Neuronal stem cell (in vitro differentiated cells): ENCODE results near the gene DNER.

ENCODE experiments used
- DNase-seq: peaks from one replicate; pipeline ENCODE4 v3.0.0-alpha.2; 2013; ENCODE audit warnings: low spot score
- H2AFZ ChIP-seq: one replicate; pipeline ENCODE4 v1.6.1; 2013; ENCODE audit warnings: mild to moderate bottlenecking, low read length, inconsistent platforms
- H2AK5ac ChIP-seq: 2 replicates; pipeline ENCODE4 v1.6.1; 2013; ENCODE audit warnings: low read depth, mild to moderate bottlenecking, inconsistent platforms, low read length, moderate library complexity, mixed read lengths
- H2BK120ac ChIP-seq: 2 replicates; pipeline ENCODE4 v1.6.1; 2013; ENCODE audit warnings: low read depth, mild to moderate bottlenecking, inconsistent platforms, low read length, moderate library complexity, mixed read lengths
- H2BK12ac ChIP-seq: one replicate; pipeline ENCODE4 v1.6.1; 2013; ENCODE audit warnings: low read length, inconsistent platforms
- H2BK15ac ChIP-seq: 2 replicates; pipeline ENCODE4 v1.6.1; 2013; ENCODE audit warnings: mild to moderate bottlenecking, low read length, inconsistent platforms, mixed read lengths
- H2BK5ac ChIP-seq: one replicate; pipeline ENCODE4 v1.6.1; 2013; ENCODE audit warnings: inconsistent platforms, mild to moderate bottlenecking, low read length, moderate library complexity
- H3K14ac ChIP-seq: one replicate; pipeline ENCODE4 v1.6.1; 2013; ENCODE audit warnings: low read length, inconsistent platforms
- H3K18ac ChIP-seq: 2 replicates; pipeline ENCODE4 v1.6.1; 2013; ENCODE audit warnings: low read length, inconsistent platforms
- H3K23ac ChIP-seq: 2 replicates; pipeline ENCODE4 v1.6.1; 2013; ENCODE audit warnings: low read depth, mild to moderate bottlenecking, mixed read lengths, low read length, inconsistent platforms; ENCODE audit not compliant: poor library complexity
- H3K27ac ChIP-seq: replicated peaks from 3 replicates; pipeline ENCODE4 v1.5.1; 2013; ENCODE audit warnings: low read length, inconsistent platforms
- H3K27me3 ChIP-seq, 3 experiments: 2 replicates each; pipeline ENCODE4 v1.6.1; 2013; ENCODE audit warnings: low read length in 3 of 3, mild to moderate bottlenecking in 2 of 3, inconsistent platforms in 1 of 3, low read depth in 1 of 3, mixed read lengths in 1 of 3, moderate library complexity in 1 of 3; ENCODE audit not compliant: control insufficient read depth in 3 of 3, insufficient read depth in 3 of 3
- H3K36me3 ChIP-seq, 2 donors: replicated peaks in 1 of 2; 2 replicates each; pipeline ENCODE4 v1.6.1; 2013; ENCODE audit warnings: low read length in 2 of 2; ENCODE audit not compliant: control insufficient read depth in 2 of 2, insufficient read depth in 2 of 2
- H3K4ac ChIP-seq: 2 replicates; pipeline ENCODE4 v1.6.1; 2013; ENCODE audit warnings: inconsistent platforms, mild to moderate bottlenecking, low read length, moderate library complexity
- H3K4me1 ChIP-seq, 2 donors: 1 replicate in 1 of 2; 2 replicates in 1 of 2; pipeline ENCODE4 v1.6.1; 2013; ENCODE audit warnings: low read length in 2 of 2, low read depth in 1 of 2; ENCODE audit not compliant: control insufficient read depth in 2 of 2, insufficient read depth in 1 of 2
- H3K4me2 ChIP-seq: one replicate; pipeline ENCODE4 v1.6.1; 2013; ENCODE audit warnings: mild to moderate bottlenecking, low read length, inconsistent platforms; ENCODE audit not compliant: insufficient read depth, poor library complexity, severe bottlenecking
- H3K4me3 ChIP-seq, 2 donors: 2 replicates each; pipeline ENCODE4 v1.5.1; 2013; ENCODE audit warnings: low read length in 2 of 2, mild to moderate bottlenecking in 2 of 2, inconsistent platforms in 1 of 2, moderate library complexity in 1 of 2
- H3K79me1 ChIP-seq: one replicate; pipeline ENCODE4 v1.6.1; 2013; ENCODE audit warnings: low read depth, mild to moderate bottlenecking, inconsistent platforms, low read length, moderate library complexity
- H3K9ac ChIP-seq: one replicate; pipeline ENCODE4 v1.6.1; 2013; ENCODE audit warnings: mild to moderate bottlenecking, low read depth, low read length, inconsistent platforms; ENCODE audit not compliant: poor library complexity
- H3K9me3 ChIP-seq, 2 donors: replicated peaks in 1 of 2; 2 replicates each; pipeline versions ENCODE3 to v1.6.1; 2013; ENCODE audit warnings: low read length in 2 of 2, mild to moderate bottlenecking in 2 of 2, inconsistent platforms in 1 of 2, low read depth in 1 of 2, mixed read lengths in 1 of 2, moderate library complexity in 1 of 2; ENCODE audit not compliant: control insufficient read depth in 2 of 2, insufficient read depth in 1 of 2
- H4K8ac ChIP-seq: one replicate; pipeline ENCODE4 v1.6.1; 2013; ENCODE audit warnings: low read depth, mild to moderate bottlenecking, inconsistent platforms, low read length, moderate library complexity
- H4K91ac ChIP-seq: one replicate; pipeline ENCODE4 v1.6.1; 2013; ENCODE audit warnings: low read length, low read depth, mild to moderate bottlenecking, inconsistent platforms; ENCODE audit not compliant: poor library complexity
- WGBS, 2 donors: extraction: QIAGEN DNeasy Blood & Tissue Kit; methylation state at CpG; one replicate each; pipeline ENCODE4 v1.1.7; 2013; ENCODE audit warnings: missing lambda C conversion rate in 2 of 2, mixed read lengths in 1 of 2; ENCODE audit not compliant: insufficient read length in 2 of 2, insufficient replicate concordance in 1 of 2; ENCODE audit errors: extremely low coverage in 2 of 2; 5-methylcytosine and 5-hydroxymethylcytosine counted together

Gene DNER

DNA sequence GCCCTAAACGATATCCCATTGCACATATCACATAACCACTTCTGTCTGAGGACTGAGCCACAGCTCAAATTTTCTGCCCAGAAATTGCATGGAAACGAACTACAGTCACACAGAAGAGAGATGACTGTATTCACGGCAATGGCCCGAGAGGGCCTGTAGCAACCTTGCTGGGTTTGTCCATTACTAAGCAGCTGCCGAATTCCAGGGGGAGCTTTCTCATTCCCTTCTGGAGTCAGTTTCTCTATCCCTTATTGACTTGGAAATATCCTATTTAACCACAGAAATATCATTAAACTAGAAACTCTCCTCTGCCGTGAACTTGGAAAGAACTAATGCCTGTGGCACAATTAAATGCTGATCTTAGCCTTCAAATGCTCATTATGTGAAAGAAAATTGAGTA, 183.9 kb downstream of the DNER start:
- H3K4me3 ChIP-seq = no peak overlapping the region
- DNase-seq = no peak
- H2AFZ ChIP-seq = no peak overlapping the region
- H2AK5ac ChIP-seq = no peak overlapping the region
- H2BK15ac ChIP-seq = no peak overlapping the region
- no peak overlapping the region for H3K9ac ChIP-seq
- no peaks in the 10 kb centered on the region for H3K27me3 ChIP-seq
- no peaks in the 10 kb centered on the region for H3K36me3 ChIP-seq
- WGBS, 2 donors = no CpG with 5 or more reads among the region's 6 CpGs
- H3K4ac ChIP-seq = no peak overlapping the region
- H3K9me3 ChIP-seq = no peaks in the 10 kb centered on the region
- no peak overlapping the region for H3K23ac ChIP-seq
- H2BK12ac ChIP-seq = no peak overlapping the region
- H3K4me2 ChIP-seq = no peak overlapping the region
- H3K14ac ChIP-seq = no peak overlapping the region
- no peaks in the 10 kb centered on the region for H3K79me1 ChIP-seq
- H2BK5ac ChIP-seq = no peak overlapping the region
- no peak overlapping the region for H3K27ac ChIP-seq
- H4K8ac ChIP-seq = no peak overlapping the region
- no peak overlapping the region for H2BK120ac ChIP-seq
- no peak overlapping the region for H4K91ac ChIP-seq
- no peak overlapping the region for H3K18ac ChIP-seq
- H3K4me1 ChIP-seq = no peaks in the 10 kb centered on the region

DNA sequence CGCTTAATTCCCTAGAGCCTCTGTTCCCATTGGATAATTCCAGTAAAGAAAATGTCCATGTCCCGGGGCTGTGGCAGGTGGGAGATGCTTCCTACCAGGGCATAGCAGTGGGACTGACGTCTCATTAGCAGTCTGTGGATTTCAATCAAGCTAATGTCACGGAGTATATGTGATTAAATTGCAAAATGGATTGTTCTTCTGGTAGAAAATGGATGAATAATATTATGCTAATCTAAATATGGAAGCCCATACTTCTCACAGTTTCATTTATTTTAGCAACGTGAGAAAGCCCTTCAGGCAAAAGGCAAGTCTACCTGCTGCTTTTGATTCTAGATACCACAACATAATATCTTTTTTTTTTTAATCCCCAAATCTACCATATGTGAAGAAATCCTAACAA, 185.5 kb downstream of the DNER start:
- H2BK12ac ChIP-seq = no peak overlapping the region
- no peak overlapping the region for H2BK15ac ChIP-seq
- H3K9me3 ChIP-seq = no peaks in the 10 kb centered on the region
- H3K23ac ChIP-seq = no peak overlapping the region
- H3K36me3 ChIP-seq = no peaks in the 10 kb centered on the region
- no peak for DNase-seq
- no peak overlapping the region for H3K9ac ChIP-seq
- H3K4ac ChIP-seq = no peak overlapping the region
- no peaks in the 10 kb centered on the region for H3K79me1 ChIP-seq
- WGBS, 2 donors = no CpG with 5 or more reads among the region's 5 CpGs
- no peak overlapping the region for H2AFZ ChIP-seq
- H4K8ac ChIP-seq = no peak overlapping the region
- no peak overlapping the region for H2AK5ac ChIP-seq
- H3K27ac ChIP-seq = no peak overlapping the region
- no peak overlapping the region for H3K4me3 ChIP-seq
- H4K91ac ChIP-seq = no peak overlapping the region
- H3K14ac ChIP-seq = no peak overlapping the region
- no peaks in the 10 kb centered on the region for H3K27me3 ChIP-seq
- H3K4me2 ChIP-seq = no peak overlapping the region
- H2BK120ac ChIP-seq = no peak overlapping the region
- no peak overlapping the region for H3K18ac ChIP-seq
- no peak overlapping the region for H2BK5ac ChIP-seq
- no peaks in the 10 kb centered on the region for H3K4me1 ChIP-seq

DNA sequence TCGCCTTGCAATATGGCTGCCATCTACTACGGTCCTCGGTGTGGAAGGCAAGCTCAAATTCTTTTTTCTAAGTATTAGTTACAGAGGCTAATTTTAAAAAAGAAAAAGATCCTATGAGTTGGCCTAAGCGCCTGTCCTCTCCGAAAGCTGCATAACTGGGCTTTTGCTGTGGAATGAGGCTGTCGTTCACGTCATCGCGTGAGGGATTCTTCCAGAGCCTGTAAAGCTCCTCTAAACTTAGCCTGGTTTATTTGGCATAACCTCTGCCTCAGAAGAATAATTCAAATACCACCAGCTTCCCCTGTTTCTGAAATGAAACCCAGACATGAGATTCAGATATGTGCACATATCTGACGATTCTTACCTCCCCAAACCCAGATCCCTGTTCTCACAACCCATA, 187.4 kb downstream of the DNER start:
- no peaks in the 10 kb centered on the region for H3K36me3 ChIP-seq
- no peaks in the 10 kb centered on the region for H3K79me1 ChIP-seq
- WGBS, 2 donors = no CpG with 5 or more reads among the region's 10 CpGs
- H3K4me2 ChIP-seq = no peak overlapping the region
- no peak overlapping the region for H3K9ac ChIP-seq
- H4K8ac ChIP-seq = no peak overlapping the region
- H2BK120ac ChIP-seq = no peak overlapping the region
- no peak overlapping the region for H2BK12ac ChIP-seq
- H3K9me3 ChIP-seq = no peaks in the 10 kb centered on the region
- H2BK5ac ChIP-seq = no peak overlapping the region
- no peaks in the 10 kb centered on the region for H3K4me1 ChIP-seq
- DNase-seq = no peak
- no peak overlapping the region for H2AFZ ChIP-seq
- no peak overlapping the region for H3K18ac ChIP-seq
- no peak overlapping the region for H3K4ac ChIP-seq
- H4K91ac ChIP-seq = no peak overlapping the region
- H3K4me3 ChIP-seq = no peak overlapping the region
- H3K27me3 ChIP-seq = no peaks in the 10 kb centered on the region
- no peak overlapping the region for H3K14ac ChIP-seq
- H2BK15ac ChIP-seq = no peak overlapping the region
- H2AK5ac ChIP-seq = no peak overlapping the region
- H3K27ac ChIP-seq = no peak overlapping the region
- no peak overlapping the region for H3K23ac ChIP-seq

DNA sequence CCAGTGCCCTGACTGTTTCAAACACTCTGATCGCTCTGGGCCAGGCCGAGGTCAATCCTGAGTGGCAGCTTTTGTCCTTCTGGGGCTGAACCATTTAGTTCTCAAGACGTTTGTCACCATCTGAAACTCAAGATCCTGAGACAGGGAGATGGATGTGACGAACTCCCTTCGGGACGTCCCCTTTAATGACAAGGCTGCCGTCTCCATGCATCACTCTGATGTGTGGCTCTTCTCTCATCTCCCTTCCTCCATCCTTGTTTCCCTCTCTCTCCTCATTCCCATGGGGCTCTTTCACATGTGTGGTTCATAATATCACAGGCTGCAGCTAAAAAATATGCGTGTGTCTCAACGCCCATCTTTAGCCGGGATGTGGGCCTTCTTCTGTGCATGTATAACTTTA, 189.6 kb downstream of the DNER start:
- H3K27me3 ChIP-seq = no peaks in the 10 kb centered on the region
- no peaks in the 10 kb centered on the region for H3K79me1 ChIP-seq
- no peaks in the 10 kb centered on the region for H3K36me3 ChIP-seq
- H3K27ac ChIP-seq = no peak overlapping the region
- no peak for DNase-seq
- no peak overlapping the region for H2AFZ ChIP-seq
- H3K4me3 ChIP-seq = no peak overlapping the region
- H4K91ac ChIP-seq = no peak overlapping the region
- no peak overlapping the region for H2BK12ac ChIP-seq
- no peak overlapping the region for H2BK5ac ChIP-seq
- H3K4me2 ChIP-seq = no peak overlapping the region
- H3K4ac ChIP-seq = no peak overlapping the region
- H2AK5ac ChIP-seq = no peak overlapping the region
- H3K18ac ChIP-seq = no peak overlapping the region
- H3K9me3 ChIP-seq = no peaks in the 10 kb centered on the region
- no CpG with 5 or more reads among the region's 10 CpGs for WGBS, 2 donors
- H4K8ac ChIP-seq = no peak overlapping the region
- no peak overlapping the region for H3K14ac ChIP-seq
- no peak overlapping the region for H3K23ac ChIP-seq
- H2BK15ac ChIP-seq = no peak overlapping the region
- no peak overlapping the region for H2BK120ac ChIP-seq
- H3K4me1 ChIP-seq = peaks cover 0 to 1% of the 10 kb centered on the region in 2 donors
- no peak overlapping the region for H3K9ac ChIP-seq
